ENCODE measurements around the gene ACTA2.

The ACTA2 gene

DNA sequence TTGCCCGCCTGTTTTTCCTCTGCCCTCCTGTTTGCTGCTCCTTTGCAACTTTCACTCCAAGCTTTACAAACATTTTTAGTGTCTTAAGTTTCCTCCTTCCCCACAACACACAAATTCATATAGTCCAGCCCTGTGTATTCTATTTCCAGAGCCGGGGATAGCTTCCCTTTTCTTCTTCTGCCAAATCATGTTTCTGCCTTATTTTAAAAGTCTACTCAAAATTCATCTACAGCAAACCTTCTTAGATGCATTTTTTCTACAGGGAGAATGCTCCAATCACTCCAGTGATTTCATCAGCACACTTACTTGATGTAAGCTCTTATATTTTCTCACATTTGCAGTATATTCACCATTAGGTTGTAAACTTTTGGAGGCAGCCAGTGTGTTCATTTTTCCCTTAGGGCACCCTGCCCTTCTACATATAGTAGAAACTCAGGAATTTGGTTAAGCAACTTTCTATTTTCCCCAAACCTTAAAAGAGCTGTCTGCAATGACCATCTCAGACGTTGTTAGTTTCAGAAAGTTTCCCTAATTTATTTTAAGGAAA is 12.4 kb upstream of the ACTA2 start:
- Histone ChIP-seq H3K36me3 (ENCODE audit: control insufficient read depth, low read depth, low read length) (no peaks in the 10 kb centered on the region), H3K9me3 (ENCODE audit: control insufficient read depth, low read depth, low read length) (no peaks in the 10 kb centered on the region), H3K27me3 (ENCODE audit: control insufficient read depth, insufficient read depth, low read length) (no peaks in the 10 kb centered on the region), H3K9ac (ENCODE audit: low read length) (no peak overlapping the region), H3K4me3 (ENCODE audit: low read length) (no peak overlapping the region), H3K4me1 (ENCODE audit: control insufficient read depth, low read depth, low read length) (peaks cover 10% of the 10 kb centered on the region), H3K27ac (ENCODE audit: low read length) (no peak overlapping the region)

DNA sequence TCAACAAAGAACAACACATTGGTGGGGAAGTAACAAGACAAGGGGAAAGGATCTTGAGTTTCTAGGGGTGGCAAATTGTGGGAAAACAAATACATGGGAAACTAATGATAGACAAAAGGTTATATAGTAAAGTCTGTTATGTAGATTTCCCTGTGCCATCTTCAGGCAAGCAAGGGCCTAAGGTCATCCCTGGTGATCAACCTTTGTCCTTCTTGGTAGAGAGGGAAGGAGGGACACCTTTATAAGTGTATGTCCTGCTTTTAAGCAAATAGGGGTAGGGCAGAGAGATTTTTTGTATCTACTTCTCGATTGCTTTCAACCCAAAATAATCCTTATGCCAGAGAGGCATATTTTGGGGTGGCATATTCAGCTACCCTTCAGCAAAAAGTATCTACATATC is 11.8 kb upstream of the ACTA2 start:
- no peaks in the 10 kb centered on the region for H3K36me3 ChIP-seq (ENCODE audit: control insufficient read depth, low read depth, low read length)
- no peaks in the 10 kb centered on the region for H3K9me3 ChIP-seq (ENCODE audit: control insufficient read depth, low read depth, low read length)
- H3K27ac ChIP-seq (ENCODE audit: low read length), result no peak overlapping the region
- H3K27me3 ChIP-seq (ENCODE audit: control insufficient read depth, insufficient read depth, low read length), result no peaks in the 10 kb centered on the region
- H3K4me1 ChIP-seq (ENCODE audit: control insufficient read depth, low read depth, low read length), result peaks cover 10% of the 10 kb centered on the region
- no peak overlapping the region for H3K9ac ChIP-seq (ENCODE audit: low read length)
- no peak overlapping the region for H3K4me3 ChIP-seq (ENCODE audit: low read length)

DNA sequence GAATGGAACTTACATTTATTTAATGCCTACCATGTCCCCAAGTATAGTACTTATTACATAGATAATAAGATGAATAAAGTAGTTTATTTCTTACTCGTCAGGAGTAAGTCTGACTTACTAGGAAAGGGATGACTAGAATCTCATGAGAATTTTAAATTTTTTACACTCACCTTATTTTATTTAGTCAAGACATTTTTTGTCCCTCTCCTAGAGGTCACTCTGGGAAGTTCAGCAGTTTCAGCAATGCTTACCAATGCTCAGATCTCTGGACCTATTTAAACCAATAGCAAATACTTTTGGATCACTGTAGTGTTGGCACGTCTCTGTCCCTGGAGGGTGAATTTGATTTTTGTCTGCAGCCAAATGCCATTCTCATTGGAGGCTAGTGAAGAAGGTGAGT is 10.7 kb upstream of the ACTA2 start:
- H3K27ac ChIP-seq (ENCODE audit: low read length), result no peak overlapping the region
- no peaks in the 10 kb centered on the region for H3K36me3 ChIP-seq (ENCODE audit: control insufficient read depth, low read depth, low read length)

DNA sequence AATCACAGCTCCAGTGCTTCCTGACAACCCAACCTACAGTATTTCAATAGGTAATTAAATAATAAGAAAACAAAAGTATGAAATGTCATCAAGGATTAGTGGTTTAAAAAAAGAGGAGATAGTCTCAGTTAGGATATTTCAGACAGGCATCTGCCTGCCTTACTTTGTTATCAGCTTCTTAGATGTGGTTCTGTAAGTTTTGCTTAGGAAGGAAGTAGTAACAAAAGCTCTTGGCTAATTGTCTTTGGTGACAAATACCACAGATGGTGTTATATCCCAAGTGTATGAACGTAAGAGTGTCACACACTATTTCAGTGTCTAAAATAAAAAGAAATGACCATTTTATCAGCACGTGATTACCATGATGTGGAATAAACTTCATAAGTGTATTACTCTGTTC is 9.8 kb upstream of the ACTA2 start:
- Histone ChIP-seq H3K27me3 (ENCODE audit: control insufficient read depth, insufficient read depth, low read length) (no peaks in the 10 kb centered on the region), H3K9me3 (ENCODE audit: control insufficient read depth, low read depth, low read length) (no peaks in the 10 kb centered on the region), H3K9ac (ENCODE audit: low read length) (no peak overlapping the region), H3K36me3 (ENCODE audit: control insufficient read depth, low read depth, low read length) (no peaks in the 10 kb centered on the region), H3K4me1 (ENCODE audit: control insufficient read depth, low read depth, low read length) (peaks cover 10% of the 10 kb centered on the region), H3K4me3 (ENCODE audit: low read length) (no peak overlapping the region), H3K27ac (ENCODE audit: low read length) (no peak overlapping the region)

More for the DNA sequence above, 10.7 kb upstream of the ACTA2 start:
- Histone ChIP-seq H3K4me1 (ENCODE audit: control insufficient read depth, low read depth, low read length) (peaks cover 10% of the 10 kb centered on the region), H3K9me3 (ENCODE audit: control insufficient read depth, low read depth, low read length) (no peaks in the 10 kb centered on the region), H3K9ac (ENCODE audit: low read length) (no peak overlapping the region), H3K4me3 (ENCODE audit: low read length) (no peak overlapping the region), H3K27me3 (ENCODE audit: control insufficient read depth, insufficient read depth, low read length) (no peaks in the 10 kb centered on the region)

DNA sequence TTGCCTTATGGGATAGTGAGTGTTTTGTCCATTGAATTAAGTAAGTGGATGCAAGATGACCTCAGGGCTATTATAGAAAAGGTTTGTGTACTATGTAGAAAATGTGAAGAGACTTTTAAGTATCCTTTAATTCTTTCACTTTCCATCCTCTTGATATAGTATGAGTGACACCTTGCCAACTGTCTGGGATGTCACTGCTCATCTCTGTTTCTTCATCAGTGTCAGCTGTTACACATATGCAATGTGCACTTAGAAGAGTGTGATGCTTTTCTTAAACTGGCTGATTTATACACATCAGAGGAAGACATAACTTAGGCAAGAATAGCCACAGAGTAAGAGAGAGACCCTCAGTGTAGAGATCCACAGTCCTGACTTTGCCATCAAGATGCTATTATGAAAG is 8.7 kb upstream of the ACTA2 start:
- H3K36me3 ChIP-seq (ENCODE audit: control insufficient read depth, low read depth, low read length), result no peaks in the 10 kb centered on the region
- H3K4me3 ChIP-seq (ENCODE audit: low read length), result no peak overlapping the region
- H3K27ac ChIP-seq (ENCODE audit: low read length), result no peak overlapping the region
- H3K9ac ChIP-seq (ENCODE audit: low read length), result no peak overlapping the region
- H3K27me3 ChIP-seq (ENCODE audit: control insufficient read depth, insufficient read depth, low read length), result no peaks in the 10 kb centered on the region
- H3K4me1 ChIP-seq (ENCODE audit: control insufficient read depth, low read depth, low read length), result peaks cover 10% of the 10 kb centered on the region
- no peaks in the 10 kb centered on the region for H3K9me3 ChIP-seq (ENCODE audit: control insufficient read depth, low read depth, low read length)

DNA sequence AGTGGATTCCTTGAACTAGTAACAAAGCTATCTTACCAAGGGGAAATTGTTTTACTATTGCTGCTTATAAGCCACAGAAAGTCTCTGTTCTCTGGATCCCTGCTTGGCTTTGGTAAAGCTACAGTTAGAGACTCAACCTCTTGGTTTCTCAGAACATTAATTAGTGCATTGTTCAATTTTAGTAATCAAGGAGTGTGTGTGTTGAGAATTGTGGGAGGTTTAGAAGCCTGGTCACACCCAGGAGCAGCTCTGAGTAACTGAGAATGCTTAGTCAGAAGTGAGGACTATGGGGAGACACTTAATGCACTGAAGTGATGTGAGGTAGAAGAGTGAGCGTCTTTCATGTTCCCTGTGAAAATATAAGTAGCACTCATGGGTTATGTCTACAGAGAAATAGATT is 8.2 kb upstream of the ACTA2 start:
- H3K9me3 ChIP-seq (ENCODE audit: control insufficient read depth, low read depth, low read length), result no peaks in the 10 kb centered on the region
- H3K4me1 ChIP-seq (ENCODE audit: control insufficient read depth, low read depth, low read length), result peaks cover 7% of the 10 kb centered on the region
- no peak overlapping the region for H3K4me3 ChIP-seq (ENCODE audit: low read length)
- no peak overlapping the region for H3K27ac ChIP-seq (ENCODE audit: low read length)
- H3K9ac ChIP-seq (ENCODE audit: low read length), result no peak overlapping the region
- no peaks in the 10 kb centered on the region for H3K27me3 ChIP-seq (ENCODE audit: control insufficient read depth, insufficient read depth, low read length)
- H3K36me3 ChIP-seq (ENCODE audit: control insufficient read depth, low read depth, low read length), result no peaks in the 10 kb centered on the region

DNA sequence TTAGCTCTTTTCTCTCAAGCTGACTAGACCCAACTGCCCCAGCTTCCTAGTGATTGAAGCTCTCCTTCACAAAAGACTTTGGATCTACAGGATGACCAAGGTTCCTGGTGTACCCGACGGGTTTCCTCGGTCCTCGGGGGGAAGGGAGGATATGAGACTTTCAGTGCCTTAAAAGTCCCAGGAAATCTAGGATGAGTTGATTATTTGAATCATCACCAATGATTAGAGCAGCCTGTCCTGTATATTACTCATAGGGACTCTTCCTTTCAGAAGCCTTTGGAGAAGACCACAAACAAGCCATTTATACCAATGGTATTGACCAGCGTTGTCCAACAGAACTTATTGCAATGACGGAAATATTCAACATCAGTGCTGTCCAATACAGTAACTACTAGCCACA is 6.1 kb upstream of the ACTA2 start:
- no peak overlapping the region for H3K9ac ChIP-seq (ENCODE audit: low read length)
- H3K9me3 ChIP-seq (ENCODE audit: control insufficient read depth, low read depth, low read length), result no peaks in the 10 kb centered on the region
- H3K27ac ChIP-seq (ENCODE audit: low read length), result no peak overlapping the region
- no peaks in the 10 kb centered on the region for H3K4me1 ChIP-seq (ENCODE audit: control insufficient read depth, low read depth, low read length)
- no peaks in the 10 kb centered on the region for H3K27me3 ChIP-seq (ENCODE audit: control insufficient read depth, insufficient read depth, low read length)
- H3K4me3 ChIP-seq (ENCODE audit: low read length), result no peak overlapping the region
- H3K36me3 ChIP-seq (ENCODE audit: control insufficient read depth, low read depth, low read length), result no peaks in the 10 kb centered on the region

DNA sequence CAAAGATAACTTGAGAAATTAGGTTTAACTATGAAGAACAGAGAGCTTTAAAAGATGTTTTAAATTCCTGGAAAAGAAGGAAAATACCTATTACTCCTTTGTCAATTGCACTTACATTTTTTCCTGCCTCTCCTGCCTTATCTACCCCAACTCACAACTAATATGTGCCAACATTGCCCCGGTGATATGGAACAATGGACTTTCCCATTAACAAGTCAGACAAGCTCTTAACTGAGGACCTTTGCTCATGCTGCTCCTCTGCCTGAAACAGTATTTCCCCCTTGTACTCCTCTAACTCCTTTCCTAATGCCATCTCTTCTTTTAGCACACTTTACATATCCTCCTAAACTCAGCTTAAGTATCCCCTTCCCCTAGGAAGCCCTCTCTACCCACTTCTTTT is 4.8 kb upstream of the ACTA2 start:
- no peaks in the 10 kb centered on the region for H3K9me3 ChIP-seq (ENCODE audit: control insufficient read depth, low read depth, low read length)
- H3K4me3 ChIP-seq (ENCODE audit: low read length), result no peak overlapping the region
- no peaks in the 10 kb centered on the region for H3K36me3 ChIP-seq (ENCODE audit: control insufficient read depth, low read depth, low read length)
- H3K27me3 ChIP-seq (ENCODE audit: control insufficient read depth, insufficient read depth, low read length), result no peaks in the 10 kb centered on the region
- H3K27ac ChIP-seq (ENCODE audit: low read length), result no peak overlapping the region
- no peaks in the 10 kb centered on the region for H3K4me1 ChIP-seq (ENCODE audit: control insufficient read depth, low read depth, low read length)
- no peak overlapping the region for H3K9ac ChIP-seq (ENCODE audit: low read length)

DNA sequence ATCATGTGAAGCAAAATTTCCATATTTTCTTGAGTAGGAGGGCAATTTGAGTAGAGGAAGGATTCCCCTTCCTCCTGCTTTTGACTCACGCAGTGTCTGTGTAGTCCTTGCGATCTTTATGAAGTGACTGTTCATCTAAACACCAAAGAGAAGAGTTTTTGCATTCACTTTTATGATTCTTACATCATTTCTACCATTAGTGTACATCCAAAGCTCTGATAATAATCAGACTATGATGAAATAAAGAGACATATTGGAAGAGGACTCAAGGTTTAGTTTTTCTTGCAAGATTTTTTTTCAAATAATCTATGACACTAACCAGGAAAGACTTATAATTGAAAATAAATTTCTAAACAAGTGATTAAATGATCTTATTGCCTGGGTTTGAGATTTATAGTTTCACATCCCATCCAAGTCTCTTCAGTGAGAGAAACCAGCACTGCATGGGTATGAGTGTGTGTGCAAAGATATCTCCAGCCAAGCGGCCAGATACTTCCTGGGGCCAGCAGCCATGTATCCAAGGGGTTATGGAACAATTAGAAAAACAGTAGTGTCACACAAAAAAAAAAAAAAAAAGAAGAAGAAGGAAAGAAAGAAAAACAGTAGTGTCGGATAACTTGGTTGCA is 2.0 kb upstream of the ACTA2 start:
- Histone ChIP-seq H3K9ac (ENCODE audit: low read length) (no peak overlapping the region), H3K4me1 (ENCODE audit: control insufficient read depth, low read depth, low read length) (peaks cover 16% of the 10 kb centered on the region), H3K9me3 (ENCODE audit: control insufficient read depth, low read depth, low read length) (no peaks in the 10 kb centered on the region), H3K36me3 (ENCODE audit: control insufficient read depth, low read depth, low read length) (no peaks in the 10 kb centered on the region), H3K27me3 (ENCODE audit: control insufficient read depth, insufficient read depth, low read length) (no peaks in the 10 kb centered on the region), H3K27ac (ENCODE audit: low read length) (no peak overlapping the region), H3K4me3 (ENCODE audit: low read length) (no peak overlapping the region)

DNA sequence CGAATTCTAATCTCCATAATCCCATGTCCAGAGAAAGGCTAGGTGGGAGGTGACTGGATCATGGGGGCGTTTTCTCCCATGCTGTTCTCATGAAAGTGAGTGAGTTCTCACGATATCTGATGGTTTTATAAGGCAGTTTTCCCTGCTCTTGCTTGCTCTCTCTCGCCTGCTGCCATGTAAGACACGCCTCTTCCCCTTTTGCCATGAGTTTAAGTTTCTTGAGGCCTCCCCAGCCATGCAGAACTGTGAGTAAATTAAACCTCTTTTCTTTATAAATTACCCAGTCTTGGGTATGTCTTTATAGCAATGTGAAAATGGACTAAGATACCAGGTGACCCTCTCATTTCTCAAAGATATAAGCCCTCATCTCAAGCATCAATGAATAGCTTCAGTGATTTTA is 1.1 kb upstream of the ACTA2 start:
- Histone ChIP-seq H3K9ac (ENCODE audit: low read length) (no peak overlapping the region), H3K27me3 (ENCODE audit: control insufficient read depth, insufficient read depth, low read length) (no peaks in the 10 kb centered on the region), H3K4me3 (ENCODE audit: low read length) (no peak overlapping the region), H3K4me1 (ENCODE audit: control insufficient read depth, low read depth, low read length) (peaks cover 16% of the 10 kb centered on the region), H3K36me3 (ENCODE audit: control insufficient read depth, low read depth, low read length) (no peaks in the 10 kb centered on the region), H3K27ac (ENCODE audit: low read length) (no peak overlapping the region), H3K9me3 (ENCODE audit: control insufficient read depth, low read depth, low read length) (no peaks in the 10 kb centered on the region)

DNA sequence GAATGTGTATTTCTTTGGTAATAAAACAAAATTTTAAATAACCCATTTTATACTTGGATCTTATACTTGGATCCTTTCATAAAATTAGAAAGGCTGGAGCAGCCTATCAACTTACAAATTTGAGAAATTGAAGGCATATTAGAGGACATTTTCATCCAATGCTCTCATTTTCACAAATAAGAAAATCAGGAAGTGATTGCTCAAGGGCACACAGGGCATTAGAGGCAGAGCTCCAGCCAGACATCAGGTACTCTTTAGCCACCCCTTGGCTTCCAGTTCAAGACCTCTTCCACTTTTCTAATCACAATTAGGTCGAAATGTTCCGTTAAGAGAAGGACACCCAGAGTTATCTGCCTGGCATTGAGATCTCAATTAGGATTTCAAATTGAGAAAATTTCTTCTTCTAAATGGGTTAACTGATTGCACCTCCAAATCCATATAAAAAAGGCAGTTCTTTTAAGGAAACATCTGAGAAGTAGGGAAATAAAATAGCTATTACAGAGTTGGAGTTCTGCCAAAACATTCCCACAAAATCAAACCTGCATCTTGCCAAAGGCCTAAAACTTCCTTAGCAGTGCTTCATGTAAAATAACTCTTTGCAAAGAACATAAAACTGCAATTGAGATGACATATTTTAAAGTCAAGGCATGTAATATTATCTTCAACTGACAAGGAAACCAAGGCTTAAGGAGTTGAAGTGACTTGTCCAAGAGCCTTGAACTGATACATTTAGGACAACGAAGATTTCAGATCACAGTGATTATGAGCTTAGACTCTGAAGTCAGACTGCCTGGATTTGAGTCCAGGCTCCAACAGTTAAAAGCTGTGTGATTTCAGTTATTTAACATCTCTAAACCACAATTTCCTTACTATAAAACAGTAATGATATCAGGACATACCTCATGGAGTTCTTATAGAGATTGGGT is 2.4 kb downstream of the ACTA2 start:
- H3K27me3 ChIP-seq (ENCODE audit: control insufficient read depth, insufficient read depth, low read length), result no peaks in the 10 kb centered on the region
- H3K27ac ChIP-seq (ENCODE audit: low read length), result no peak overlapping the region
- no peak overlapping the region for H3K4me3 ChIP-seq (ENCODE audit: low read length)
- H3K9ac ChIP-seq (ENCODE audit: low read length), result no peak overlapping the region
- H3K4me1 ChIP-seq (ENCODE audit: control insufficient read depth, low read depth, low read length), result peaks cover 16% of the 10 kb centered on the region
- no peaks in the 10 kb centered on the region for H3K36me3 ChIP-seq (ENCODE audit: control insufficient read depth, low read depth, low read length)
- H3K9me3 ChIP-seq (ENCODE audit: control insufficient read depth, low read depth, low read length), result no peaks in the 10 kb centered on the region
